HG03469 (cell line): ENCODE results near the gene STRIP2.

Experiments used
- ATAC-seq: cut with Tn5 transposase; IDR thresholded peaks from one replicate; pipeline ENCODE4 v1.9.1; 2021; ENCODE audit warnings: mild to moderate bottlenecking, moderate library complexity, moderate number of reproducible peaks; ENCODE audit not compliant: unreplicated experiment

The STRIP2 gene

DNA sequence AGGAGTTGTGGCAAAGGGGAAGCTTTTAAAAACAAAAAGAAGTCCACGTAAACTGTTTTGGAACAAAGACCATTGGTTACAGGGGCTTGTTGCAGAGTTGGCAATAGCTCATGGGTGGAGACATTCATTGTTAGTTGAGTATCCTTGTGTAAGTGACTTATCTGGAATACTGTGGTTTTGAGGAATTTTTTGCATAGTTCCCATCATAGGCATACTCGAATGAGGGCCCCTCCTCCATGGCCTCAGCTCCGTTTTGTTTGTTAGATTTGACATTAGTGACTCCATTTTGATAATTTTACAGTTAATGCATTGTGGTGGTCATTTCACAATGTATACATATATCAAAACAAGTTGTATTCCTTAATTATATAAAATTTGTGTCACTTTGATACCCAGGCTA lies 55.3 kb downstream of the STRIP2 start:
- no peak for ATAC-seq

DNA sequence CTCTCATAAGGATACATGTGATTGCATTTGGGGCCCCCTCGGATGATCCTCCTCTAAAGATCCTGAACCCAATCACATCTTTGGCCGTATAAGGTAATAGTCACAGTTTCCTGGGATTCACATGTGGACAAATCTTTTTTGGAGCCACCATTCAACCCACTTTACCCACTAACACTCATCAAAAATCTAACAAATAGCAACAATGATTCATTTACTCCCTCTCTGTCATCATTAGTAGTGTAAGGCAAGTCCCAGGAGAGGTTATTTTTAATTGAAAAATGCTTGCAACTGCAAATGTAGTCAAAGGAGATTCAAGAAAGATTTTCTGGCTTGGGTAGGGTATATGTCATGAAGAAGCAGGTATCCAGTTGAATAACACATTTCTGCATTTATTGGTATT lies 58.2 kb downstream of the STRIP2 start:
- ATAC-seq, result no peak

GRCh38 chr7:129493555-129493954 lies 59.3 kb downstream of the STRIP2 start:
- no peak for ATAC-seq

DNA sequence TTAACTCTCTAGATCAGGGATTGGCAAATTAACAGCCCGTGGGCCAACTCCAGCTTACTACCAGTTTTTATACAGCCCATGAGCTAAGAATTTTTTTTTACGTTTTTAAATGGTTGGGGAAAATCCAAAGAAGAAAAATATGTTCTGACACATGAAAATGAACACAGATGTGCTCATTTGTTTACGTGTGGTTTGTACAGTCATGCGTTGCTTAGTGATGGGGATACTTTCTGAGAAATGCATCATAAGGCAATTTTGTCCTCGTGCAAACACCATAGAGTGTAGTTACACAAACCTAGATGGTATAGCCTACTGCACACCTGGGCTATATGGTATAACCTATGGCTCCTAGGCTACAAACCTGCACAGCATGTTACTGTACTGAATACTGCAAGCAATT lies 59.8 kb downstream of the STRIP2 start:
- peak; percentile 70 for ATAC-seq

GRCh38 chr7:129495987-129496386 lies 61.8 kb downstream of the STRIP2 start:
- no peak for ATAC-seq

GRCh38 chr7:129496653-129497052 lies 62.4 kb downstream of the STRIP2 start:
- ATAC-seq, result no peak

- ATAC-seq, result no peak
These were observed 62.9 kb downstream of the STRIP2 start for GRCh38 chr7:129497156-129497555.

- no peak for ATAC-seq
These were observed 63.8 kb downstream of the STRIP2 start for GRCh38 chr7:129498021-129498420.

DNA sequence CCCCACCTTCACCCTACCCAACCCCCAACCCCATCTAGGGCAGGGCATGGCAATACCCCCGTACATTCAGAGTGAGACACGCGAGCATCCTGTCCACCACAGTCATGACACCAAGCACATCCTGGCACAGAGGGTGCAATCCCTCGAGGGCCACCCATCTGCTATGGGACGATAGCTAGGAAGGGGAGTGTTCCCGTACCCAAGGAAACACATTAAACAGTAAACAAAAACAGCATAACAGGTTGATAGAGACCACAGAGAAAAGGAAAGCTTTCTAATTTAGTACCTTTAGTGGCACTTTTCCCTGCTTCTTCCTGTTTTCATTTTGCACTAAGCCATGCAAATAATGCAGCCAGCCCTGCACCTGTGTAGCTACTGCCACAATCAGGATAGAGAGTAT lies 65.8 kb downstream of the STRIP2 start:
- no peak for ATAC-seq

DNA sequence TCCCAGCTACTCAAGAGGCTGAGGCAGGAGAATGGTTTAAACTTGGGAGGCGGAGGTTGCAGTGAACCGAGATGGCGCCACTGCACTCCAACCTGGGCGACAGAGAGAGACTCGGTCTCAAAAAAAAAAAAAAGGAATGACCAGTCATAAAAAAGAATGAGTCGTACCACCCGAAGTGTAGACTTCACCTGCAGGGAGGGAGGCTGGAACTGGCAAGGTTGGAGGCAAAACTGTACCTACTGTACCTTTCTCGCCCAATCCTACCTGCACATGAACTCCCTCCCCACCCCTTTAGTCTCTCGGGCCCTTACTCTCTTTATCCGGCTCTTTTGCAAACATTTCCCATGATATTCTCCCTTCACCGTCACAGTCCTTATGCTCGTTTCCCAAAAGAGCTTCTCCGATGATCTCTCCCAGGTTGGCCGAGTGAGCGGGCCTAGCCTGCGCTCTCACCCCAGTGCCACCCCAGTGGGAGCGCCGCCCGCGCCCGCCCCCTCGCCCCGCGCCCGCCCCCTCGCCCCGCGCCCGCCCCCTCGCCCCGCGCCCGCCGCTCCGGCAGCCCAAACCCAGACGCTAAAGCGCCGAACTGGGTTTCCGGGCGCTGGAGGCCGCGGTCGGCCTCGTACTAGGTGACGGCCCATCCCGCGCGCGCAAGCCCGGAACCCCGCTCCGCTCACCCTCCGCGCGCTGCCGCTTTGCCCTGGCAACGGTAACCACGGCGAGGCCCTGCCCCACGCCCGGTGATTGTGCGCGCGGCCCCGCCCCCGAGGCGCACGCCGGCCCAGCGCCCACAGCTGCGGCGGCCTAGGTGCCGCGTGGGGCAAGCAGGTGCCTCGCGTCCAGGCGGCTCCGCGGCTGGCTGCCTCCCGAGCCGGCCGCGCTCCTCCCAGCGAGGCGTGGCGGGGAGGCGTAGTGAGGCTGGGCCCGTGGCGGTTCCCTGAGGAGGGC lies 67.8 kb downstream of the STRIP2 start, which contains the start of gene SMKR1:
SMKR1 (plus strand) TSS at position 772 of the 948 bp plus-strand sequence. CDS start 294 bp downstream, outside the sequence.
- ATAC-seq, result peak; percentile 75

DNA sequence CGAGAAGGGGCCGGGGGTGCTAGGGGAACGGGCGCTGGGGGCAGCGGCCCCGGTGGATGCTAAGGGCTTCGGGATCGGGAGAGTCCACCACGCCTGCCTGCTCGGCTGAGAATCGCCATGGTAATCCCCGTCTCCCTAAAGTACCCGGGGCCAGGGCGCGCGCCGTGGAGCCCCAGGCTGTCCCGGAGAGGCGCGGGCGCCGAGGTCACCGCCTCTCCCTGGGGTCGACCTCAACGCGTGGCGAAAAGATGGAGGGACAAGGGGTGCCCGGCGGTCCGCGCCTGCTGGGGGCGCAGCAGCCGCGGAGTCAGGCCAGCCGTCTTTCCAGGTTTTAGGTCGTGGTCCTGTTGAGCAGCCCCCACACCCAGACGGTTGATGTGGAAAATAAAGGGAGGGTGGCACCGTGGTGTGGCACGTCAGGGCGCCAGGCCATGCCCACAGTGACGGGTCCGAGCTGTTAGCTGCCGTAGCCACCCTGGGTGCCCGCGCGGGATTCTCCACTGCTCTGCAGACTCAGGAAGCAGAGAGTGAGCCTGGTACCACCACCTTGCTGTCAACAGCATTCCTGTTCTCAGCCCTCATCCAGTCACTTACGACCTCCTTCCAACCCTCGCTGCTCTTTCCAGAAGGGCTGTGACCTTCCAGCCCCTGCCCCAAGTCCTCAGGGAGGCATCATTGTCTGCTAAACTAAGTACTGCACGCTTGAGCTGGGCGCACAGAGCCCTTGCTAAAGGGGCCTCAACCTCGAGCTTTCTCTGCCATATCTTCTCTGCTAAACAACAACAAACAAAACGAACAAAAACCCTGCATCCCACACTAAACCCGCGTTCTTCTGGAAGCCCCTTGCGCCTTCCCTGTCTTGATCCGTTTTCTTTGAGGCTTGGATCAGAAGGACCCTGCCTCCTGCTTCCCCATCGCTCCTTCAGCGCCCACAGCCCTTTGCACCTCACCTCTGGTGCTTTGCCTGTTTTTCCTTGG lies 68.8 kb downstream of the STRIP2 start:
- ATAC-seq, result no peak

DNA sequence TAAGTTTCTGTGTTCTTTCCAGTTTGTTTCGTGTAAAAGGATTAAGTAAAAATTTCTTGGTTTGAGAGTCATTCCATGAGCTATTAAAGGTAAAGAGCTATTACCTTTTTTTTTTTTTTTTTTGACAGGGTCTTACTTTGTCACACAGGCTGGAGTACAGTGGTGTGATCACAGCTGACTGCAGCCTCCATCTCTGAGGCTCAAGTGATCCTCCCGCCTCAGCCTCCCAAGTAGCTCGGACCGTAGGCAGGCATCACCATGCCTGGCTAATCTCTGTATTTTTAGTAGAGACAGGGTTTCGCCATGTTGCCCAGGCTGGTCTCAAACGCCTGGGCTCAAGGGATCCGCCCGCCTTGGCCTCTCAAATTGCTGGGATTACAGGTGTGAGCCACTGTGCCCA lies 69.5 kb downstream of the STRIP2 start:
- ATAC-seq, result no peak

- ATAC-seq, result no peak
These were observed 78.0 kb downstream of the STRIP2 start for GRCh38 chr7:129512192-129512591.

- no peak for ATAC-seq
These were observed 79.3 kb downstream of the STRIP2 start for GRCh38 chr7:129513546-129513945.

GRCh38 chr7:129514683-129515082 lies 80.5 kb downstream of the STRIP2 start:
- ATAC-seq, result no peak

- no peak for ATAC-seq
These were observed 81.1 kb downstream of the STRIP2 start for GRCh38 chr7:129515381-129515780.

- ATAC-seq, result no peak
These were observed 83.7 kb downstream of the STRIP2 start for GRCh38 chr7:129517931-129518330.

DNA sequence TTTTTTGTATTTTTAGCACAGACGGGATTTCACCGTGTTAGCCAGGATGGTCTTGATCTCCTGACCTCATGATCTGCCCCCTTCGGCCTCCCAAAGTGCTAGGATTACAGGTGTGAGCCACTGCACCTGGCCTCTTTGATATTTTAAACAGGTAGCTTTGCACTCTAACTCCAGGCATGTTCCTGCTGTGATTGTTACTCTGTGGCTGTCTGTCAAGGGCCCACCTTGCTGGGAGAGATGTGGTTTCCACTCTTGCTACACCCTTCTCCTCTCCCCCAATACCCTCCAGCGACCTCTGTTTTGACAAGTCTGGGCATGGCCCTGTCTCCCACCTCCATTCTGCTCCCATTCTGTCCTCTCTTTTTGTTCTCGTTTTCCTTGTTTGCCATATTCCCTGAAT lies 85.2 kb downstream of the STRIP2 start:
- no peak for ATAC-seq

GRCh38 chr7:129522088-129522970 lies 88.1 kb downstream of the STRIP2 start:
- no peak for ATAC-seq

GRCh38 chr7:129522971-129523340 lies 88.7 kb downstream of the STRIP2 start:
- no peak for ATAC-seq
